Esophagus muscularis mucosa (tissue), 4 donors: Measurements from ENCODE around the gene PRELID3B.

Experiments used
- CTCF ChIP-seq, 3 experiments: fragments of 200-600 bp in 2 of 3; fragments of 450-650 bp in 1 of 3; sonication (generic) in 2 of 3; IDR thresholded peaks; one replicate each; pipeline ENCODE4 v1.5.1; 2017 to 2019; ENCODE audit warnings: antibody characterized with exemption in 3 of 3, mild to moderate bottlenecking in 2 of 3, moderate library complexity in 1 of 3
- EP300 ChIP-seq: sonication (generic); formaldehyde crosslinking; IDR thresholded peaks from one replicate; pipeline ENCODE4 v1.6.1; 2017; ENCODE audit warnings: antibody characterized with exemption
- POLR2A ChIP-seq: fragments of 450-650 bp; IDR thresholded peaks from one replicate; pipeline ENCODE4 v1.6.1; 2017; ENCODE audit warnings: antibody characterized with exemption, moderate library complexity, mild to moderate bottlenecking, low read depth
- POLR2AphosphoS5 ChIP-seq, 2 donors: sonication (generic); formaldehyde crosslinking; IDR thresholded peaks; one replicate each; pipeline ENCODE4 v1.6.1; 2017; ENCODE audit warnings: antibody characterized with exemption in 2 of 2

- TF ChIP-seq CTCF (IDR thresholded peaks at IDR 0.05) (no peak), POLR2AphosphoS5 (IDR thresholded peaks at IDR 0.05) (no peak), EP300 (no peak), POLR2A (no peak)
Measured at GRCh38 chr20:59073582-59073981, 31.0 kb upstream of the PRELID3B start.
